Left ventricle myocardium inferior (tissue), 1 donor: ENCODE measurements around the gene MAPK10. TPM values are rescaled to one million over a fixed set of nuclear protein-coding genes. Genes with fewer than 3 reads are reported as not detected.

ENCODE experiments used
- DNase-seq: peaks from one replicate; pipeline ENCODE4 v3.0.0-alpha.2; 2020
- H3K27ac ChIP-seq: fragments of 200-600 bp; replicated peaks from 2 replicates; pipeline ENCODE4 v1.8.0; 2021
- H3K27me3 ChIP-seq: fragments of 200-600 bp; 2 replicates; pipeline ENCODE4 v1.8.0; 2021; ENCODE audit warnings: low read depth
- H3K36me3 ChIP-seq: fragments of 200-600 bp; 2 replicates; pipeline ENCODE4 v1.8.0; 2021
- H3K4me1 ChIP-seq: fragments of 200-600 bp; 2 replicates; pipeline ENCODE4 v1.8.0; 2021
- H3K4me3 ChIP-seq: fragments of 200-600 bp; 2 replicates; pipeline ENCODE4 v1.8.0; 2021; ENCODE audit warnings: mild to moderate bottlenecking, moderate library complexity
- H3K9me3 ChIP-seq: fragments of 200-600 bp; replicated peaks from 2 replicates; pipeline ENCODE4 v1.8.0; 2021
- intact Hi-C: fragments of 100-400 bp; cut with micrococcal nuclease; formaldehyde crosslinking; loops from one replicate; pipeline ENCODE4 v1.11.0; 2022
- total RNA-seq: library from RNA; stranded (reverse); fragmentation: NEBNext Ultra II Directional; extraction: Animal tissue kit (Norgen Biotek cat#: 25700); gene quantifications from one replicate; pipeline ENCODE4 v1.2.1, GENCODE V29; 2021
- TF ChIP-seq, protein P1 (sequence below): fragments of 200-600 bp; IDR thresholded peaks from 2 replicates; pipeline ENCODE4 v1.8.0; 2021; ENCODE audit warnings: antibody characterized with exemption, mild to moderate bottlenecking, borderline replicate concordance
- donor health status: DM: no; HTN: yes; CAD: no; lungs with severe emphysema.

The MAPK10 gene
- total RNA-seq, 1 donor from 2014 or later, result 4.0 TPM

DNA sequence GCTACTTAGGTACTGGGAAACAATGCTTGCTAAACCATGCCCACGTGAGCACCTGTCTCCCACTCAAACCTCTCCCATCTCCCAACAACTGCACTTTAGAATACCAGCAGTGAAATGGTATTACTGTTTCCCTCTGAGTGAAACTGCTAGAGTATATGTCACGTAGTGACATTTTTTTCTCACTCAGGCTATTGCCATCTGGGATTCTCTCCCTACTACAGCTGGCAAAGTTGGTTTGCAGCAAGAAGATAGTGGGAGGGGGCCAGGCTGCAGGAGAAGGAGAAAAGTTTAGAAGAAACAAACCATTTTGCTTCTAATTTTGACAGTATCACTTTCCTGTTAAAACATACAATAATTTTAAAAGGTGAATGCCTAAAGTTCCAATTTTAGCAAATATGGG lies 358.3 kb downstream of the MAPK10 start:
- Histone ChIP-seq H3K27ac (no peak overlapping the region), H3K36me3 (no peaks in the 10 kb centered on the region), H3K4me1 (no peaks in the 10 kb centered on the region), H3K27me3 (no peaks in the 10 kb centered on the region), H3K4me3 (no peak overlapping the region), H3K9me3 (no peaks in the 10 kb centered on the region)
- intact Hi-C loops, result no loop called here
- DNase-seq, result no peak
- TF ChIP-seq, protein P1, sequence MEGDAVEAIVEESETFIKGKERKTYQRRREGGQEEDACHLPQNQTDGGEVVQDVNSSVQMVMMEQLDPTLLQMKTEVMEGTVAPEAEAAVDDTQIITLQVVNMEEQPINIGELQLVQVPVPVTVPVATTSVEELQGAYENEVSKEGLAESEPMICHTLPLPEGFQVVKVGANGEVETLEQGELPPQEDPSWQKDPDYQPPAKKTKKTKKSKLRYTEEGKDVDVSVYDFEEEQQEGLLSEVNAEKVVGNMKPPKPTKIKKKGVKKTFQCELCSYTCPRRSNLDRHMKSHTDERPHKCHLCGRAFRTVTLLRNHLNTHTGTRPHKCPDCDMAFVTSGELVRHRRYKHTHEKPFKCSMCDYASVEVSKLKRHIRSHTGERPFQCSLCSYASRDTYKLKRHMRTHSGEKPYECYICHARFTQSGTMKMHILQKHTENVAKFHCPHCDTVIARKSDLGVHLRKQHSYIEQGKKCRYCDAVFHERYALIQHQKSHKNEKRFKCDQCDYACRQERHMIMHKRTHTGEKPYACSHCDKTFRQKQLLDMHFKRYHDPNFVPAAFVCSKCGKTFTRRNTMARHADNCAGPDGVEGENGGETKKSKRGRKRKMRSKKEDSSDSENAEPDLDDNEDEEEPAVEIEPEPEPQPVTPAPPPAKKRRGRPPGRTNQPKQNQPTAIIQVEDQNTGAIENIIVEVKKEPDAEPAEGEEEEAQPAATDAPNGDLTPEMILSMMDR, result no peak

DNA sequence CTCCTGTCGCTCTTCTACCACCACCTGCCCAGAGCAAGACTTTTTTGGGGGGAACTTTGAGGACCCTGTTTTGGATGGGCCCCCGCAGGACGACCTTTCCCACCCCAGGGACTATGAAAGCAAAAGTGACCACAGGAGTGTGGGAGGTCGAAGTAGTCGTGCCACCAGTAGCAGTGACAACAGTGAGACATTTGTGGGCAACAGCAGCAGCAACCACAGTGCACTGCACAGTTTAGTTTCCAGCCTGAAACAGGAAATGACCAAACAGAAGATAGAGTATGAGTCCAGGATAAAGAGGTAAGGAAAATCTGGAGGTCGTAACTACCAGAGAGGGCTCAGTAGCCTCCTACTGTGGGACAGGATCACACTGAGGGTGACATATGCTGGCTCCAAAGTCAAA lies 364.5 kb downstream of the MAPK10 start:
- no peak for DNase-seq
- peaks cover 18% of the 10 kb centered on the region for H3K36me3 ChIP-seq
- no peak overlapping the region for H3K27ac ChIP-seq
- H3K4me1 ChIP-seq, result no peaks in the 10 kb centered on the region
- no peaks in the 10 kb centered on the region for H3K27me3 ChIP-seq
- intact Hi-C loops, result no loop called here
- TF ChIP-seq, protein P1, result no peak
- no peaks in the 10 kb centered on the region for H3K9me3 ChIP-seq
- H3K4me3 ChIP-seq, result no peak overlapping the region

DNA sequence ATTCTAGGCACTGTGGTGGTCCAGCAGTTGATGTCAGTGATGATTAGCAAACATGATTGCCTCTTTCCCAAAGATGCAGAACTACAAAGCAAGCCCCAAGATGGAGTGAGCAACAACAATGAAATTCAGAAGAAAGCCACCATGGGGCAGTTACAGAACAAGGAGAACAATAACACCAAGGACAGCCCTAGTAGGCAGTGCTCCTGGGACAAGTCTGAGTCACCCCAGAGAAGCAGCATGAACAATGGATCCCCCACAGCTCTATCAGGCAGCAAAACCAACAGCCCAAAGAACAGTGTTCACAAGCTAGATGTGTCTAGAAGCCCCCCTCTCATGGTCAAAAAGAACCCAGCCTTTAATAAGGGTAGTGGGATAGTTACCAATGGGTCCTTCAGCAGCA lies 365.3 kb downstream of the MAPK10 start:
- Histone ChIP-seq H3K36me3 (peaks cover 18% of the 10 kb centered on the region), H3K9me3 (no peaks in the 10 kb centered on the region), H3K27me3 (no peaks in the 10 kb centered on the region), H3K4me1 (no peaks in the 10 kb centered on the region), H3K27ac (no peak overlapping the region), H3K4me3 (no peak overlapping the region)
- no peak for DNase-seq
- TF ChIP-seq, protein P1, result no peak
- intact Hi-C loops, result no loop called here

DNA sequence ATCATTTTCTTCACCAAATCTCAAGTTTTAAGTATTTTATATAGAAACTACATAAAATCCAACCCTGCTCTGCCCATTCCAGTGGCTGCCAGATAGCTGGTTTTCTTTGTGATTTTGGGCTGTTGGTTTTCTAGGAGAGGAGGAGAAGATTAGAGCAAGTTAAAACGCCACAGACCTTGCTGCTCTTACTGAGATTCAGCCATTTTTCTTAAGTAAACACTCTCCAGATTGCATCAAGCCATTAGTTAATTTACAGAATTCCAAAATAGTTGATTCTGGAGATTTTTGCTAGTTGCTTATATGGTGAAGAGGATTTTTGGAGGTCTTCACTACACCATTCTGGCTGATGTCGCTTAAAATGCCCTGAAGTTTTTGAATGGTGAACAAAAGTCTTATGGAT lies 366.2 kb downstream of the MAPK10 start:
- Histone ChIP-seq H3K27ac (no peak overlapping the region), H3K36me3 (peaks cover 18% of the 10 kb centered on the region), H3K9me3 (no peaks in the 10 kb centered on the region), H3K4me1 (no peaks in the 10 kb centered on the region), H3K27me3 (no peaks in the 10 kb centered on the region), H3K4me3 (no peak overlapping the region)
- intact Hi-C loops, result no loop called here
- no peak for DNase-seq
- TF ChIP-seq, protein P1, result no peak

DNA sequence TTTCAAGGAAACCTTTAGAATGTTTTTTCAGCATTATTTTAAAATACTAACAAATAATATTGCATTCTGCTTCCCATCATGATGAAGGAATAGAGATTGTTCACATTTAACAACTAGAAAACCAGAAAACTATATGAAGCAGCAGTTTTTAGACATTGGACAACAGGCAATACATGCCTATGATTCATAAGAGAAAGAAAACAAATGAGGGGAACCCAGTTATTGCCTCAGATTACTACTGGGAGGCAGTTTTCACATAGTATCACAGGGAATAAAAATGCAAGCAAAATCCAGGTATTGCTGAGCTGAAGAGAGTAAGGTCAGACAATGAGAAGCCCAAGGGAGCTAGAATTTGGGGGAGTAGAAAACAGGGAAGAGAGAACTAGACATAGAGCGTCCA lies 373.6 kb downstream of the MAPK10 start:
- no peak overlapping the region for H3K4me3 ChIP-seq
- no peaks in the 10 kb centered on the region for H3K4me1 ChIP-seq
- H3K36me3 ChIP-seq, result peaks cover 7% of the 10 kb centered on the region
- TF ChIP-seq, protein P1, result no peak
- no peaks in the 10 kb centered on the region for H3K27me3 ChIP-seq
- H3K27ac ChIP-seq, result no peak overlapping the region
- intact Hi-C loops, result no loop called here
- H3K9me3 ChIP-seq, result no peaks in the 10 kb centered on the region
- DNase-seq, result no peak

DNA sequence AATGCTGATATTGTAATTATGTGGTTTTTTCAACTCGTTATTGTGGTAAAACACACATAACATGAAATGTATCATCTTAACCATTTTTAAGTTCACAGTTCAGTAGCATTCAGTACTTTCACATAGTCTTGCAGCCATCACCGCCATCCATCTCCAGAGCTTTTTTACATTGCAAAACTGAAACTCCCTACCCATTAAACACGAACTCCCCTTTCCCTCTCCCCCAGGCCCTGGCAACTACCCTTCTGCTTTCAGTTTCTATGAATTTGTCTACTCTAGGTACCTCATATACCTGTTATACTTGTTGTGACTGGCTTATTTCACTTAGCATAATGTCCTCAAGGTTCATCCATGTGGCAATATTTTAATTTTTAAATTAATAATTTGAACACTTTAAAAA lies 380.6 kb downstream of the MAPK10 start:
- intact Hi-C loops, result no loop called here
- no peaks in the 10 kb centered on the region for H3K9me3 ChIP-seq
- H3K36me3 ChIP-seq, result peaks cover 10% of the 10 kb centered on the region

More for the DNA sequence above, 380.6 kb downstream of the MAPK10 start:
- Histone ChIP-seq H3K4me3 (no peak overlapping the region), H3K27me3 (no peaks in the 10 kb centered on the region), H3K27ac (no peak overlapping the region), H3K4me1 (no peaks in the 10 kb centered on the region)
- TF ChIP-seq, protein P1, result no peak
- DNase-seq, result no peak
